ENCODE data around the gene LRRC7. TPM values are rescaled to one million over a fixed set of nuclear protein-coding genes. Genes with fewer than 3 reads are reported as not detected.

LRRC7 gene
- total and polyA plus RNA-seq, 2 donors (not counting 1 experiment from before 2014, with no cell fraction given): 0.03 TPM; not detected in 1

DNA sequence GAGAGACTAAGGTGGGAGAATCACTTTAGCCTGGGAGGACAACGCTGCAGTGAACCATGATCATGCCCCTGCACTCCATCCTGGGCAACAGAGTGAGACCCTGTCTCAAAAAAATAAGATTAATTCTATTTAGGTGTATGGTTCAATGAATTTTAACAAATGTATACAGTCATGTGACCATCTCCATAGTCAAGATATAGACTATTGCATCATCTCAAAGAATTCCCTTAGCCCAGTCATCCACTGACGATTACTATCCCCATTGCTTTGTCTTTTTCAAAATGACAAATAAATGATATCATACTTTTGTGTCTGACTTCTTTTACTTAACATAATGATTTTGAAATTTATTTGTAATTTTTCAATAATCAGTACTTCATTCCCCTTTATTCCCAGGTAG lies 260.0 kb downstream of the LRRC7 start:
- Histone ChIP-seq H3K36me3 (ENCODE audit: control insufficient read depth, insufficient read depth, low read length) (no peaks in the 10 kb centered on the region), H3K27me3 (ENCODE audit: control insufficient read depth, insufficient read depth, low read length) (no peaks in the 10 kb centered on the region), H3K9ac (ENCODE audit: insufficient read depth, low read length) (no peak overlapping the region), H3K4me1 (ENCODE audit: control insufficient read depth, extremely low read depth, insufficient read depth, low read length) (no peaks in the 10 kb centered on the region), H4K20me1 (ENCODE audit: control insufficient read depth, extremely low read depth, insufficient read depth, low read length) (no peaks in the 10 kb centered on the region), H2AFZ (ENCODE audit: low read length) (no peak overlapping the region), H3K9me3 (ENCODE audit: control insufficient read depth, insufficient read depth, low read depth, low read length) (no peaks in the 10 kb centered on the region), H3K4me3 (replicated peaks in 1 of 4; ENCODE audit: control extremely low read depth in 1 of 4, insufficient read depth in 1 of 4, low read depth in 3 of 4, low read length in 4 of 4) (no peak overlapping the region), H3K4me2 (ENCODE audit: extremely low read depth, insufficient read depth, low read length) (no peak overlapping the region), H3K79me2 (ENCODE audit: control insufficient read depth, insufficient read depth, low read length) (no peaks in the 10 kb centered on the region), H3K27ac (ENCODE audit: insufficient read depth, low read length) (no peak overlapping the region)
- no peak for DNase-seq (ENCODE audit: low read depth in 2 of 2)
- TF ChIP-seq, protein P1, sequence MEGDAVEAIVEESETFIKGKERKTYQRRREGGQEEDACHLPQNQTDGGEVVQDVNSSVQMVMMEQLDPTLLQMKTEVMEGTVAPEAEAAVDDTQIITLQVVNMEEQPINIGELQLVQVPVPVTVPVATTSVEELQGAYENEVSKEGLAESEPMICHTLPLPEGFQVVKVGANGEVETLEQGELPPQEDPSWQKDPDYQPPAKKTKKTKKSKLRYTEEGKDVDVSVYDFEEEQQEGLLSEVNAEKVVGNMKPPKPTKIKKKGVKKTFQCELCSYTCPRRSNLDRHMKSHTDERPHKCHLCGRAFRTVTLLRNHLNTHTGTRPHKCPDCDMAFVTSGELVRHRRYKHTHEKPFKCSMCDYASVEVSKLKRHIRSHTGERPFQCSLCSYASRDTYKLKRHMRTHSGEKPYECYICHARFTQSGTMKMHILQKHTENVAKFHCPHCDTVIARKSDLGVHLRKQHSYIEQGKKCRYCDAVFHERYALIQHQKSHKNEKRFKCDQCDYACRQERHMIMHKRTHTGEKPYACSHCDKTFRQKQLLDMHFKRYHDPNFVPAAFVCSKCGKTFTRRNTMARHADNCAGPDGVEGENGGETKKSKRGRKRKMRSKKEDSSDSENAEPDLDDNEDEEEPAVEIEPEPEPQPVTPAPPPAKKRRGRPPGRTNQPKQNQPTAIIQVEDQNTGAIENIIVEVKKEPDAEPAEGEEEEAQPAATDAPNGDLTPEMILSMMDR (conservative IDR thresholded peaks at IDR 0.05 in 1 of 2, IDR thresholded peaks at IDR 0.05 in 1 of 2; ENCODE audit: low read depth in 1 of 2, low read length in 2 of 2): no peak
- TF ChIP-seq EZH2 (IDR thresholded peaks at IDR 0.05; ENCODE audit: low read length, missing control alignments): no peak

DNA sequence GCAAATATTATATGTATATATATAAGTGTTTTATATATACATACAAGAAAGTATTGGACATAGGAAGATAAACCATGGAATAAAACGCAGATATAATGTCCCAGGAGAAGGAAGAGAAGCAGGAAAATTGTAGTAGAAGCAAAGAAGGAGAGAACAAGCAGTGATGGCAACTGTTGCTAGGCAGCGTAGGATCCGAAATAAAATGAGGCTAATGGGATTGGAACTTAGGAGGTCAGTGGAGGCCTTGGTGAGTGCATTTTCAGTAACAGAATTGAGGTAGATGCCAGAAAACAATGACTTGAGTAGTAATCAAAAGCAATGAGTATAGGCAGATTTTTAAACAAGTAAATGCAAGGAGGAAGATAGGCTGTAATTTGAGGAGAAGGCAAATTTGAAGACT lies 265.8 kb downstream of the LRRC7 start:
- no peaks in the 10 kb centered on the region for H3K79me2 ChIP-seq (ENCODE audit: control insufficient read depth, insufficient read depth, low read length)
- H3K4me1 ChIP-seq (ENCODE audit: control insufficient read depth, extremely low read depth, insufficient read depth, low read length): no peaks in the 10 kb centered on the region
- H3K27ac ChIP-seq (ENCODE audit: insufficient read depth, low read length): no peak overlapping the region
- H3K4me3 ChIP-seq (replicated peaks in 1 of 4; ENCODE audit: control extremely low read depth in 1 of 4, insufficient read depth in 1 of 4, low read depth in 3 of 4, low read length in 4 of 4): no peak overlapping the region
- H3K9ac ChIP-seq (ENCODE audit: insufficient read depth, low read length): no peak overlapping the region
- H3K27me3 ChIP-seq (ENCODE audit: control insufficient read depth, insufficient read depth, low read length): no peaks in the 10 kb centered on the region
- TF ChIP-seq, protein P1 (conservative IDR thresholded peaks at IDR 0.05 in 1 of 2, IDR thresholded peaks at IDR 0.05 in 1 of 2; ENCODE audit: low read depth in 1 of 2, low read length in 2 of 2): no peak
- TF ChIP-seq EZH2 (IDR thresholded peaks at IDR 0.05; ENCODE audit: low read length, missing control alignments): no peak
- H3K4me2 ChIP-seq (ENCODE audit: extremely low read depth, insufficient read depth, low read length): no peak overlapping the region
- no peaks in the 10 kb centered on the region for H4K20me1 ChIP-seq (ENCODE audit: control insufficient read depth, extremely low read depth, insufficient read depth, low read length)
- no peak for DNase-seq (ENCODE audit: low read depth in 2 of 2)
- H3K9me3 ChIP-seq (ENCODE audit: control insufficient read depth, insufficient read depth, low read depth, low read length): no peaks in the 10 kb centered on the region
- H3K36me3 ChIP-seq (ENCODE audit: control insufficient read depth, insufficient read depth, low read length): no peaks in the 10 kb centered on the region
- H2AFZ ChIP-seq (ENCODE audit: low read length): no peak overlapping the region

DNA sequence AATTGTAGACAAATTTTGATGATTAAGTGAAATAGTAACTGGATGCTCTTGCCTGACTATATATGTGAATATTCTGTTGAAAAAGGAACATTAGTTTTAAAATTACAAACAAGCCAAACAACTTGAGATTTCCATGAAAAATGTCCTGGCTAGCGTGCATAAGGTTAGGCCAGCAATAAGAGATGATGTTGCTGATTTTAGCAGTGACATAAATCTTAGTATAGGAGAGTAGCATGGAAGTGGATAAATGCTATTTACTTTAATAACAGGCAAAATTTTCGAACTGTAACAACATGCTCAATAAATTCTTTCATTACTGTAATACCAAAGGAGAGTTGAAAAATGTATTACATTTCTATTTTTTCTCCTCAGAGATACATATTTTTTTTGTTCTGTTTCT lies 266.6 kb downstream of the LRRC7 start:
- H3K4me3 ChIP-seq (replicated peaks in 1 of 4; ENCODE audit: control extremely low read depth in 1 of 4, insufficient read depth in 1 of 4, low read depth in 3 of 4, low read length in 4 of 4): no peak overlapping the region
- no peaks in the 10 kb centered on the region for H3K27me3 ChIP-seq (ENCODE audit: control insufficient read depth, insufficient read depth, low read length)
- H4K20me1 ChIP-seq (ENCODE audit: control insufficient read depth, extremely low read depth, insufficient read depth, low read length): no peaks in the 10 kb centered on the region
- H2AFZ ChIP-seq (ENCODE audit: low read length): no peak overlapping the region
- TF ChIP-seq, protein P1 (conservative IDR thresholded peaks at IDR 0.05 in 1 of 2, IDR thresholded peaks at IDR 0.05 in 1 of 2; ENCODE audit: low read depth in 1 of 2, low read length in 2 of 2): no peak
- TF ChIP-seq EZH2 (IDR thresholded peaks at IDR 0.05; ENCODE audit: low read length, missing control alignments): no peak
- no peaks in the 10 kb centered on the region for H3K79me2 ChIP-seq (ENCODE audit: control insufficient read depth, insufficient read depth, low read length)
- H3K27ac ChIP-seq (ENCODE audit: insufficient read depth, low read length): no peak overlapping the region
- no peaks in the 10 kb centered on the region for H3K9me3 ChIP-seq (ENCODE audit: control insufficient read depth, insufficient read depth, low read depth, low read length)
- no peak for DNase-seq (ENCODE audit: low read depth in 2 of 2)
- no peaks in the 10 kb centered on the region for H3K36me3 ChIP-seq (ENCODE audit: control insufficient read depth, insufficient read depth, low read length)
- H3K9ac ChIP-seq (ENCODE audit: insufficient read depth, low read length): no peak overlapping the region
- no peak overlapping the region for H3K4me2 ChIP-seq (ENCODE audit: extremely low read depth, insufficient read depth, low read length)
- H3K4me1 ChIP-seq (ENCODE audit: control insufficient read depth, extremely low read depth, insufficient read depth, low read length): no peaks in the 10 kb centered on the region

Data from fibroblast of lung (primary cell).